NCI-H226 (cell line): ENCODE results near the gene VSTM2B.
"Not testable (repeated sequence)": the region's sequence is repeated elsewhere in the genome, so short reads cannot be mapped to it uniquely, and the experiment has no call there.

Source experiments
- DNase-seq: peaks from one replicate; pipeline ENCODE4 v3.0.0-alpha.2; 2015

VSTM2B gene

GRCh38 chr19:29548483-29549085 is 22.8 kb downstream of the VSTM2B start:
- no peak for DNase-seq

GRCh38 chr19:29549105-29550070 is 23.6 kb downstream of the VSTM2B start:
- no peak for DNase-seq

GRCh38 chr19:29550896-29551295 is 25.1 kb downstream of the VSTM2B start:
- no peak for DNase-seq

GRCh38 chr19:29551774-29552173 is 26.0 kb downstream of the VSTM2B start:
- DNase-seq = no peak

DNA sequence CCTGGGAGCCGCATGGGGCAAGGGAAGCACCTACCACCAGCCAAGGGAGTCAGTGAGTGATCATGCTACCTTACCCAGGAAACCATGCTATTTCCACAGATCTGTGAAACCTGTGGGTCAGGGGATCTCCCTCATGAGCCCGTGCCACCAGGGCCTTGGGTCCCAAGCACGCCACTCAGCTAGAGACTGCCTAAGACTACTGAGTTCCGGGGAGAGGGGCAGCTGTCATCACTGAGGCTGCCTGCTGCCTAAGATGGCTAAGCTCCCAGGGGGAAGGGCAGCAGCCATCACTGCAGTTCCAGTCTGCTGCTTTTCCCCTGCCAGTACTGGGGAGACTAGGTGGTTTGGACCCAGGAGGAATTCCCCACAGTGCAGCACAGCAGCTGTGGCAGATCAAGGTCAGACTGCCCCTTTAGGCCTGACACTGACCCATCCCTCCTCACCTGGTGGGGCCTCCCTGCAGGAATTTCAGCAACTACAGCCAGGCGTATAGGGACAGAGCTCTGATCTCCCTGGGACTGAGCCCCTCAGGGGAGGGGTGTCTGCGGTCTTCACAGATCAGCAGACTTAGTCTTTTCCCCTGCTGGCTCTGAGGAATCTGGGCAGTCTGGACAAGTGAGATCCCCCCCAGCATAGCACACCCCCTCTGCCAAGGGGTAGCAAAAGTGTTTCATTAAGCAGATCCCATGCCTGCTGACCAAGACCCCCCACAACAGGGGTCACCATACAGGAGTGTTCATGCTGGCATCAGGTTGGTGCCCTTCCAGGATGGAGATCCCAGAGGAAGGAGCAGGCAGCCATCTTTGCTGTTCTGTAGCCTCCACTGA is 26.9 kb downstream of the VSTM2B start:
- DNase-seq = no peak

DNA sequence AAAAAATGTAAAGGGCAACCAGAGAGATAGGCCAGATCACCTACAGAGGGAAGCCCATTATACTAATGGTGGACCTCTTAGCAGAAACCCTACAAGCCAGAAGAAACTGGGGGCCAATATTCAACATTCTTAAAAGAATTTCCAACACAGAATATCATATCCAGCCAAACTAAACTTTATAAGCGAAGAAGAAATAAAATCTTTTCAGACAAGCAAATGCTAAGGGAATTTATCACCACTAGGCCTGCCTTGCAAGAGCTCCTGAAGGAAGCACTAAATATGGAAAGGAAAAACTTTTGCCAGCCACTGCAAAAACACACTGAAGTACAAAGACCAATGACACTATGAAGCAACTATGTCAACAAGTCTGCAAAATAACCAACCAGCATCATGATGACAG is 28.4 kb downstream of the VSTM2B start:
- no peak for DNase-seq

DNA sequence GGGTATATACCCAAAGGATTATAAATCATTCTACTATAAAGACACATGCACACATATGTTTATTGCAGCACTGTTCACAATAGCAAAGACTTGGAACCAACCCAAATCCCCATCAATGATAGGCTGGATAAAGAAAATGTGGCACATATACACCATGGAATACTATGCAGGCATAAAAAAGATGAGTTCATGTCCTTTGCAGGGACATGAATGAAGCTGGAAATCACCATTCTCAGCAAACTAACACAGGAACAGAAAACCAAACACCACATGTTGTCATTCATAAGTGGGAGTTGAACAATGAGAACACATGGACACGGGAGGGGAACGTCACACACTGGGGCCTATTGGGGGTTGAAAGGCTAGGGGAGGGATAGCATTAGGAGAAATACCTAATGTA is 33.3 kb downstream of the VSTM2B start:
- DNase-seq = not testable (repeated sequence)

- no peak for DNase-seq
Measured at GRCh38 chr19:29559743-29560142, 33.9 kb downstream of the VSTM2B start.

DNA sequence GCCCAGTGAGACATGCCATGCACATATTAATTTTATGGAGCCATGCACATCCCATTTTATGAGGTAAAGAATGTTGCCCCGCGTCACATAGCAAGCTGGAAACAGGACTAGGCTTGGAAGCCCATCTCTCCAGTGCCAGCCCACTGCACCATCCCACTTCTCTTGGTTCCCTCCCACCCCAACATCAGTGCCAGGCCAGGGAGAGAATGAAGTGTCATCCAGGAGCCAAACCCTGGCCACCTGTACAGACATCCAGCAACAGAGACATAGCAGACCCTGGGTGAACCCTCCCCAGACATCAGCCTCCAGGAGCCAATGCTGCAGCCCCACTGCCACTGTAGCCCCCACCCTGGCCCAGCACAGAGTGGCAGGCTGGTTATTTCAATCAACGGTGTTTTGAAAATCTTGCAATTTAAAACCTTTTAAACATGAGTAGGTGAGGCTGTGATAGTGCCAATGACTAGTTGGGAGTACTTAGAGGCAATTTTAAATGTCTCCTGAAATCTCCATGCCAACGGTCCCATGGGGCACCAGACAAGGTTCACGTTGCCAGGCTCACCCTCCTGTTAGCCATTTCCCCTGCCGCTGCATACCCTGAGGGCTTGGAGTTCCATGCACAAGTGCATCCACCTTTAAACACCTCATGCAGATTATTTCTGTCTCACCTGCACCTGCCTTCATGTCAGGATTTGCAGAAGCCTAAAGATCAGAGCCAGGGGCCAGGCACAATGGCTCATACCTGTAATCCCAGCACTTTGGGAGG is 34.7 kb downstream of the VSTM2B start:
- no peak for DNase-seq

- DNase-seq = no peak
Measured at GRCh38 chr19:29561601-29562000, 35.8 kb downstream of the VSTM2B start.

DNA sequence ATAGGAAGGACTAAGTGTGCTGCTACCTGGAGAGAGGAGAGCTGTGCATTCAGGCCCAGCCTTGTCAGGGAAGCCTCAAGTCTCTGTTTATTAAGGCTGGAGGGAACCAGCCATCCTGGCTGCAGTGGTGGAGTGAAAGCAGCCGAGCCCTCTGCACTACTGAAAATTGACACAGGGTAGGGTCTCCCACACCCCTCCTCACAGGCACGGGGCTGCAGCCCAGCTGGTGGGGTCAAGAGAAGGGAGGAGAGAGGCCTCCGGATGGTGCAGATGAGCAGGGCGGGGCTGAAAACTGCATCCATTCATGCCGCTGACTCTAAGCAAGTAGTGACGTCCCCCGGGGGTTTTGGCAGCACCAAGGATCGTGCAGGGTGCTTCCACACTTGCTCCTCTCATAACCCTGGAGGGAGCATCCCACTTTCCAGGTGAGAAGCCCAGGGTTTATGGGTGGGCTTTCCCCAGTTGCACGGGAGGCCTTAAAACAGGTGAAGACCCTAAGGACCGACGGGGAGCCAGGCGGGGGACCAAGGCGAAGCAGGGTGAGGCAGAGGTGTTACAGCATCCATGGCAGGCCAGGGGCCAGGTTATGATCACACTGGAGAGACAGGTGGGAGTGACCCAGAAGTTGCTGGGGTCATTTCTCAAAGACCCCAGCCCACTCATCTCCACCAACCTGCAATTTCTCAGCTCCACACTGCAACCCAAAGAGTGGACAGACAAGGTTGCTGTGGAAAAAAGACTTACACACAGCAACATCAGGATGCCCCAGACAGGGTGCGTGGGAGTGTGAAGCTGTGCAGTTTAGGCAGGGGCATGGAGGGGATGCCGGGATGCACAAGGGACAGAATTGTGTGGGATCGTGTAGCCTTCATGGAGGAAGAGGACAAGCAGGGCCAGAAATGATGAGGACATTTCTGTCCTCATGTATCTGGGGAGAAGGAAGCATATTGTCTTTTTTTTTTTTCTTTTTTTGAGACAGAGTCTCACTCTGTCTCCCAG is 36.8 kb downstream of the VSTM2B start:
- DNase-seq = no peak

DNA sequence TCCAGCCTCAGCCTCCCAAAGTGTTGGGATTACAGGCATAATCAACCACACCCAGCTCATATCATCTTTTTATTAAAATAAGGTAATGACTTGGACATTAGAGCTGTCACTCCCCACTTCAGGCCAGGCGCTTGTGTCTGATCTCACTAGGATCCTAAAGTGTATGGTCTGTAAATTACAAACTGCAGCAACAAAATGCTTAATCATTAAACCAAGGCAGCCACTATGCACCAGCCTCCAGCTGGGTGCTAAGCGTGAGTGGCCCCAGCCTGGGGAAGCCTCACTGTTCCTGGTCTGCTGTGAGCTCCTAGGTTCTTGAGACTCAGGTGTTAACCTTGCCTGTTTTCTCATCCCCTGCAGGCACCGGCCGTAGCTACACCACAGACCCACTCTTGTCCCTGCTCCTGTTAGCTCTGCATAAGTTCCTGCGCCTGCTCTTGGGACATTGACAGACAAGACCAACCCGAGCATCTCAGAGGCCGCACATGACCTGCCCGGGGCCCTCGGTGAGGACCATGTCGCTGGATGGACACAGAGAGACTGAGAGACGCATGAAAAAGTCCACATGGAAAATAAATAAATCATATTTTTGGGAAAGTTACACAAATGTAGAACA is 37.8 kb downstream of the VSTM2B start:
- DNase-seq = no peak

GRCh38 chr19:29564574-29565005 is 38.8 kb downstream of the VSTM2B start:
- DNase-seq = no peak

GRCh38 chr19:29565171-29565570 is 39.4 kb downstream of the VSTM2B start:
- DNase-seq = no peak

DNA sequence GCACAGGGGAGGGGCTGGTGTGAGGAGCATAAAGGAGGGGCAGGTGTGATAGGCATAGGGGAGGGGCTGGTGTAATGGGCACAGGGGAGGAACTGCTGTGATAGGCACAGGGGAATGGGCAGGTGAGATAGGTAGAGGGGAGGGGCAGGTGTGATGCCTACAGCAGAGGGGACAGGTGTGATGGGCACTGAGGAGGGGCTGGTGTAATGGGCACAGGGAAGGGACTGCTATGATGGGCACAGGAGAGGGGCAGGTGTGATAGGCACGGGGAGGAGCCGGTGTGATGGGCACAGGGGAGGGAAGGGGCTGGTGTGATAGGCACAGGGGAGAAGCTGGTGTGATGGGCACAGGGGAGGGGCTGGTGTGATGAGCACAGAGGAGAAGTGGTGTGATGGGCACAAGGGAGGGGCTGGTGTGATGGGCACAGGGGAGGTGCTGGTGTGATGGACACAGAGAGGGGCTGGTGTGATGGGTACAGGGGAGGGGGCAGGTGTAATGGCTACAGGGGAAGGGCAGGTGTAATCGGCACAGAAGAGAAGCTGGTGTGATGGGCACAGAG is 40.8 kb downstream of the VSTM2B start:
- DNase-seq = no peak

- DNase-seq = no peak
Measured at GRCh38 chr19:29567366-29567915, 41.6 kb downstream of the VSTM2B start.

- no peak for DNase-seq
Measured at GRCh38 chr19:29568036-29569025, 42.5 kb downstream of the VSTM2B start.

DNA sequence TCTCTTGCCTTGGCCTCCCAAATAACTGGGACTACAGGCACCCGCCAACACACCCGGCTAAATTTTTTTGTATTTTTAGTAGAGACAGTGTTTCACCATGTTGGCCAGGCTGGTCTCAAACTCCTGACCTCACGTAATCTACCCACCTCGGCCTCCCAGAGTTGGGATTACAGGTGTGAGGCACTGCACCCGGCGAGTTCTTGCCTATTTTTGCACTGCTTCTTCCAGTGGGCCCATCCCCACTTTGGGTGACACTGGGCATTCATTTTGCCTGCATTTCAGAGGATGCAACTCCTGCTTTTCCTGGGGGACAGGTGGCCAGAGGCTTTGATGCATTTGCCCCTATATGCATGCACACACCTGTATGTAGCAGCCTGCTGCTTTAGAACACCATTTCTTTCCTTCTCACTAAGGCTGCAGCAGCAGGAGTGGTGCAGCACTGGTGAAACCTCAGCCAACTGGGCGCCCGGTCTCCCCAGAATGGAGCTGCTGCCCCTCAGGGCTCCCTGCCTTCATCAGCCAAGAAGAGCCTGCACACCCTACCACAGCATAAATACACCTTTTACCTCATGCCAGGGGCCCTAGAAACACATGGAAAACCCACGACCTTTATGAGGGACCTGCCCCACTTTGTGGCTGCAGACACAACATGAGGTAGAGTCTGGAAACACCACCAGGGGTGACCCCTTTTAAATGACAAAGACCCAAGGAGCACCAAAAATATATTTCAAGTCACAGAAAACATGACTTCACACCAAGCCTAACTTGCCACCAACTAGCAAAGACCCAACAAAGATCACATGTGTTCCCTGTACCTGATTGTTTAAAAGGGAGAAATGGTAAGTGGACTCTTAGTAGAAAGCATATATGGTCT is 43.5 kb downstream of the VSTM2B start:
- no peak for DNase-seq
